HG02763 (cell line): Measurements from ENCODE around the gene TCF12.
"Not testable (repeated sequence)": the region's sequence is repeated elsewhere in the genome, so short reads cannot be mapped to it uniquely, and the experiment has no call there.

ENCODE experiments used
- ATAC-seq: cut with Tn5 transposase; IDR thresholded peaks from one replicate; pipeline ENCODE4 v1.9.1; 2021; ENCODE audit warnings: mild to moderate bottlenecking, moderate library complexity; ENCODE audit not compliant: unreplicated experiment

TCF12 gene

DNA sequence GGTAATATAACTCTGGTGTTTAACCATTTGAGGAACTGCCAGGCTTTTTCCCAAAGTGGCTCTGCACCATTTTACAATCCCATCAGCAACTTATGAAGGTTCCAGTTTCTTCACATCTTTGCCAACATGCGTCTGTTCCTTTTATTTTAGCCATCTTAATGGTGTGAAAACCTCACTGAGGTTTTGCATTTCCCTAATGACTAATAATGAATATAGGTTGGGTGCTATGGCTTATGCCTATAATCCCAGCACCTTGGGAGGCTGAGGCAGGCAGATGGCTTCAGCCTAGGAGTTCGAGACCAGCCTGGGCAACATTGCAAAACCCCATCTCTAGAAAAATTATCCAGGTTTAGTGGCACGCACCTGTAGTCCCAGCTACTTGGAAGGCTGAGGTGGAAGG is 210.6 kb downstream of the TCF12 start:
- no peak for ATAC-seq

GRCh38 chr15:57130956-57131355 is 212.5 kb downstream of the TCF12 start:
- ATAC-seq: no peak

- no peak for ATAC-seq
These were observed 214.9 kb downstream of the TCF12 start for GRCh38 chr15:57133127-57133968.

- no peak for ATAC-seq
These were observed 215.7 kb downstream of the TCF12 start for GRCh38 chr15:57134071-57134605.

DNA sequence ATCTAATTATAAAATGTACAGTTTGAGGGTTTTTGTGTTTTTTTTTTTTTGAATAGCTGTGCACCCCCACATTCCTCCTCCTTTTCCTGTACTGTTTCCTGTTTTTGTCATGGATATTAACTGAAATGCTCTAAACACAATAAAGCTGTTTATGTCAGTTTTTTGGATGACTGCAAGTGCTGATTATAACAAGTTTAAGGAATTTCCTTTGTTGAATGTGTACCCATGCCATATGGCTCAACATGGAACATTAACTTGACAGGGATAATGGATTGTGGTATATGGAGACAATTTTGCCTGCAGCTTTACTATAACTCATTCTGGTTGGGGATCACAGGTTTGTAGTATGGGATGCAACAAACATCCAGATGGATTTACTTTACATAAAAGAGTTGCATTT is 216.4 kb downstream of the TCF12 start:
- no peak for ATAC-seq

DNA sequence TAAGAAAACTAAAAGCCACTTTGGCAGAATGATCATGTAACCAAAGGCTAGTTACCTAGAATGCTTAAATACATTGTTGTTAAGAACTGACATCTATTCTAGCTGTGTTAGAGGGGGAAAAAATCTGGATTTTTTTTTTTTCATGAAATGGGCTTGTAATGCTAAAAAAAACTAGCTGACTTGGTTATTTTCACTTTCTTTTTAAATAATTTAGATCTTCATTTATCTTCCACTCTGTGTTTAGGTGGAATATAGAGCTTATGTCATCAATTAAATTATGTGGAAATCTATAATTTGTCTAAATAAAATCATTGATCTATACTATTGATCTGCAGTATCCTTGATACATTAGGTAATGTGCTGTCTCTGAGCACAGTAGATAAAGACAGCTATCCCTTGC is 217.4 kb downstream of the TCF12 start:
- no peak for ATAC-seq

- ATAC-seq: no peak
These were observed 219.9 kb downstream of the TCF12 start for GRCh38 chr15:57138349-57138788.

DNA sequence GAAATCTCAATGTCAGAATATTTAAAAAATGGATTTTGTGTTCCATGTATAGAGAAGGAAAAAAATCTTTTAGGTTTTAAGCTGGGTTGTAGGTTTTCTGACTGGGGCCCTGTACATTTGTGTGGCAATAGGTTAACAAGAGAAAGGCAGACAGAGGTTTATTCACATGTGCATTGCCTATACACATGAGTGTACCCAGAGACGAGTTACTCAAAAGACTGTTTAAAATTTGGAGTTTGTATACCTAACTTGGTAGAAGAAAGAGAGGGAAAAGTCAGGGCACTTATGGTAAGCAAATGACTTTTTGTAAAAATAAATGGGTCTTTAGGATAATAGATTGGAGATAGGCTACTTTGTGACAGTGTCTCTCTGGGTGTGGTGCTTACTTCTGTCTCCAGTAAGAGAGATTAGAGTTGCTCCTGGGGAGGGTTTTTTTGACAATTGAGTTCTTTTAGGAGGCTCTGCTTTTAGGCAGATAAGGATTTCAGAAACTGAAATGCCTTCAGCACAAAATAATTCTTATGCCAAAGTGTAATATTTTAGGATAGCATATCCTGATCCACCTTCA is 225.2 kb downstream of the TCF12 start:
- no peak for ATAC-seq

- ATAC-seq: no peak
These were observed 226.0 kb downstream of the TCF12 start for GRCh38 chr15:57144448-57144847.

DNA sequence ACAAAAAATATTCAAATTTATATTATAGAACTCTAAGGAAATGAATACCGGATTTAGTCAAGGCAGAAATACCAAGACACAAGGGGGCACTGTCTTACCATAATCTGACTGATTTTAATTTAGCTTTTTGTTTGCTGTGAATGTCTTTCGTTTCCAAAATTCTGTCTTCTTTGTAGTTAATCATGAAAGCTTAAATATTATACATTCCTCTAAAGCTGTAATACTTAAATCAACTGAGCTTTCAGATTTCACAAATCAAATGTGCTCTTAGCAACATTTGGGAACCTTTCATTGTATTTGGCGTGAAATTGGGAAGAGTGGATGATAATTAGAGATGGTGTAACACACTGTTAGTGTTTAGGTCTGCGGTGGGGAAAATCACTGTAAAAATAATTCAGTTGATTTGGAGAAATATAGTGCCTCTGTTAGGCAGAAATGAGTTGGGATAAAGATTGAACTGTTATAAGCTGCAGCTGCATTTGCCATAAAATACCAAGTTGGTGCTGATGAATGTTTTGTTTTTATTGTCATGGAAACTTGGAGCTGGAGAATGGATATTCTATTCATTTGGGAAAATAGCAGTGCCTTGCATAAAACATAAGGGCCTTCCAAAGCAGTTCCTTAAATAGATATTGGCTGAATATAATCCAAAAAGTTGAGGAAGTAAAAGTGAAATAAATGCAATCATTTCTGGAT is 228.2 kb downstream of the TCF12 start:
- no peak for ATAC-seq

- no peak for ATAC-seq
These were observed 229.2 kb downstream of the TCF12 start for GRCh38 chr15:57147621-57148020.

GRCh38 chr15:57148262-57148661 is 229.8 kb downstream of the TCF12 start:
- no peak for ATAC-seq

DNA sequence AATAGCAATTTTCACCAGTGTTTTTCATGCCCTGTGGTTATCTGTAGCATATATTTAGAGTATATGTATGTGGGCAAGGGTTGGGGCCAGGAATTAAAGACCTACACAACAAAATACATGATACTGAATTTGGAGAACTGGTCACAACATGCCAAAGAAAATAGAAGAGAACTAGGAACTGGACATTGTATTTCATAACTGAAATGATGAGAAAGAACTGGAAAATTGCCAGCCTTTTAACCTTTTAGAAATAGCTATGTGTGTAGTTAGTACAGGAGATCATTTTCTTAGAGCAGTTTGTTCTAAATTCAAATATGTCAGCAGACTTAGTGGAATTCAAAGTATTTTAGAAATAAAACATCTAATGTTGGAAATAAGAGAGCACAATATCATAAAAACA is 230.8 kb downstream of the TCF12 start:
- no peak for ATAC-seq

- ATAC-seq: no peak
These were observed 231.8 kb downstream of the TCF12 start for GRCh38 chr15:57150066-57150865.

- ATAC-seq: not testable (repeated sequence)
These were observed 232.4 kb downstream of the TCF12 start for GRCh38 chr15:57150866-57151203.

GRCh38 chr15:57152133-57152532 is 233.7 kb downstream of the TCF12 start:
- no peak for ATAC-seq

GRCh38 chr15:57152666-57153539 is 234.5 kb downstream of the TCF12 start:
- ATAC-seq: no peak

GRCh38 chr15:57156210-57156884 is 237.9 kb downstream of the TCF12 start:
- ATAC-seq: no peak

DNA sequence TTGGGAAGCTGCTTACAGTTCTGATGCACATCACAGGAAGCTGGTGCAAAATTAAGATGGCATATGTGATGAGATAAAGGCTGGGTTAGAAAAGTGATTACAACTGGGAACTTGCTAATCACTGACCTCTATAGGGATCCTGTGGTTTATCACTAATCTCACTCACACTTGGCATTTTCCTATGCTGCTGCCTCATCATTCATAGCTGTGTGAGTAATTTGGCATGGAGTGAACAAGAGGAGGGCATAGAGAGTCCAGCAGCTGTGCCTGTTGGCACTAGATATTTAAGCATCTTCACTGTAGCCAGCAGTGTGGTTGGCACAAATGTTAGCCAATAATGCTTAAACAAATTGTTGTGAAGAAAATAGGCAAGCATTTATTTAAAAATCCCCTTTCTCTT is 240.1 kb downstream of the TCF12 start:
- no peak for ATAC-seq
